Muscle layer of colon (tissue), 2 donors: Measurements from ENCODE around the gene ITGB6.

Source experiments
- H3K27ac ChIP-seq: one replicate; pipeline ENCODE4 v1.7.0; 2013; ENCODE audit warnings: low read depth, mild to moderate bottlenecking, low read length, moderate library complexity
- H3K27me3 ChIP-seq, 2 donors: one replicate each; pipeline ENCODE4 v1.7.0; 2013; ENCODE audit warnings: low read length in 2 of 2, mild to moderate bottlenecking in 2 of 2; ENCODE audit not compliant: insufficient read depth in 2 of 2, control insufficient read depth in 1 of 2
- H3K36me3 ChIP-seq: one replicate; pipeline ENCODE4 v1.7.0; 2013; ENCODE audit warnings: mild to moderate bottlenecking, low read length; ENCODE audit not compliant: insufficient read depth
- H3K4me1 ChIP-seq: one replicate; pipeline ENCODE4 v1.7.0; 2013; ENCODE audit warnings: mild to moderate bottlenecking, low read length; ENCODE audit not compliant: insufficient read depth
- H3K4me3 ChIP-seq, 2 donors: one replicate each; pipeline ENCODE4 v1.7.0; 2013; ENCODE audit warnings: low read length in 2 of 2, low read depth in 1 of 2, mild to moderate bottlenecking in 1 of 2, moderate library complexity in 1 of 2
- H3K9ac ChIP-seq: one replicate; pipeline ENCODE4 v1.7.0; 2013; ENCODE audit warnings: low read length
- H3K9me3 ChIP-seq: one replicate; pipeline ENCODE4 v1.7.0; 2013; ENCODE audit warnings: mild to moderate bottlenecking, low read length
- donor health status: abdominal sarcoma.
- donor health status: Adenocarcinoma of cecum.

The ITGB6 gene

GRCh38 chr2:160105366-160105765 is 94.7 kb downstream of the ITGB6 start:
- Histone ChIP-seq H3K27ac (no peak overlapping the region), H3K27me3 (no peaks in the 10 kb centered on the region), H3K9ac (no peak overlapping the region), H3K36me3 (no peaks in the 10 kb centered on the region), H3K4me1 (no peaks in the 10 kb centered on the region), H3K9me3 (no peaks in the 10 kb centered on the region), H3K4me3 (no peak overlapping the region)

GRCh38 chr2:160104115-160104514 is 96.0 kb downstream of the ITGB6 start:
- H3K4me1 ChIP-seq, result no peaks in the 10 kb centered on the region
- no peak overlapping the region for H3K4me3 ChIP-seq
- H3K27ac ChIP-seq, result no peak overlapping the region
- H3K36me3 ChIP-seq, result no peaks in the 10 kb centered on the region
- H3K9me3 ChIP-seq, result no peaks in the 10 kb centered on the region
- H3K9ac ChIP-seq, result no peak overlapping the region
- H3K27me3 ChIP-seq, result no peaks in the 10 kb centered on the region

GRCh38 chr2:160097326-160097725 is 102.7 kb downstream of the ITGB6 start:
- Histone ChIP-seq H3K27me3 (no peaks in the 10 kb centered on the region), H3K27ac (no peak overlapping the region), H3K36me3 (no peaks in the 10 kb centered on the region), H3K4me3 (no peak overlapping the region), H3K9me3 (no peaks in the 10 kb centered on the region), H3K4me1 (no peaks in the 10 kb centered on the region), H3K9ac (no peak overlapping the region)

- Histone ChIP-seq H3K27ac (no peak overlapping the region), H3K9me3 (no peaks in the 10 kb centered on the region), H3K27me3 (no peaks in the 10 kb centered on the region), H3K4me3 (no peak overlapping the region), H3K9ac (no peak overlapping the region), H3K4me1 (no peaks in the 10 kb centered on the region), H3K36me3 (no peaks in the 10 kb centered on the region)
Measured at GRCh38 chr2:160096409-160096808, 103.7 kb downstream of the ITGB6 start.

- Histone ChIP-seq H3K9ac (no peak overlapping the region), H3K27me3 (no peaks in the 10 kb centered on the region), H3K36me3 (no peaks in the 10 kb centered on the region), H3K4me3 (no peak overlapping the region), H3K27ac (no peak overlapping the region), H3K4me1 (no peaks in the 10 kb centered on the region), H3K9me3 (peaks cover 19% of the 10 kb centered on the region)
Measured at GRCh38 chr2:160092445-160092844, 107.6 kb downstream of the ITGB6 start.

- no peak overlapping the region for H3K27ac ChIP-seq
- no peak overlapping the region for H3K9ac ChIP-seq
- H3K4me1 ChIP-seq, result no peaks in the 10 kb centered on the region
- no peak overlapping the region for H3K4me3 ChIP-seq
- no peaks in the 10 kb centered on the region for H3K27me3 ChIP-seq
- no peaks in the 10 kb centered on the region for H3K36me3 ChIP-seq
- peaks cover 25% of the 10 kb centered on the region for H3K9me3 ChIP-seq
Measured at GRCh38 chr2:160091381-160091780, 108.7 kb downstream of the ITGB6 start.

- Histone ChIP-seq H3K4me3 (no peak overlapping the region), H3K4me1 (no peaks in the 10 kb centered on the region), H3K27me3 (no peaks in the 10 kb centered on the region), H3K36me3 (no peaks in the 10 kb centered on the region), H3K9me3 (peaks cover 34% of the 10 kb centered on the region), H3K27ac (no peak overlapping the region), H3K9ac (no peak overlapping the region)
Measured at GRCh38 chr2:160087854-160088745, 112.0 kb downstream of the ITGB6 start.

GRCh38 chr2:160085662-160086061 is 114.4 kb downstream of the ITGB6 start:
- peaks cover 34% of the 10 kb centered on the region for H3K9me3 ChIP-seq

GRCh38 chr2:160077912-160078810 is 121.9 kb downstream of the ITGB6 start:
- H3K27me3 ChIP-seq, result no peaks in the 10 kb centered on the region
- H3K36me3 ChIP-seq, result no peaks in the 10 kb centered on the region
- no peak overlapping the region for H3K4me3 ChIP-seq
- no peaks in the 10 kb centered on the region for H3K9me3 ChIP-seq
- H3K4me1 ChIP-seq, result no peaks in the 10 kb centered on the region
- no peak overlapping the region for H3K27ac ChIP-seq
- H3K9ac ChIP-seq, result no peak overlapping the region

More at GRCh38 chr2:160085662-160086061, 114.4 kb downstream of the ITGB6 start:
- Histone ChIP-seq H3K27ac (no peak overlapping the region), H3K9ac (no peak overlapping the region), H3K27me3 (no peaks in the 10 kb centered on the region), H3K36me3 (no peaks in the 10 kb centered on the region), H3K4me1 (no peaks in the 10 kb centered on the region), H3K4me3 (peak overlapping the region in 1 of 2 donors; percentile 31)

- Histone ChIP-seq H3K4me1 (no peaks in the 10 kb centered on the region), H3K4me3 (no peak overlapping the region), H3K9ac (no peak overlapping the region), H3K9me3 (no peaks in the 10 kb centered on the region), H3K27me3 (no peaks in the 10 kb centered on the region), H3K36me3 (no peaks in the 10 kb centered on the region), H3K27ac (no peak overlapping the region)
Measured at GRCh38 chr2:160076914-160077313, 123.2 kb downstream of the ITGB6 start.

GRCh38 chr2:160076241-160076640 is 123.8 kb downstream of the ITGB6 start:
- Histone ChIP-seq H3K27ac (no peak overlapping the region), H3K36me3 (no peaks in the 10 kb centered on the region), H3K4me1 (no peaks in the 10 kb centered on the region), H3K4me3 (no peak overlapping the region), H3K9me3 (no peaks in the 10 kb centered on the region), H3K9ac (no peak overlapping the region), H3K27me3 (no peaks in the 10 kb centered on the region)
